A549 (cell line): ENCODE measurements around the gene ARHGEF16.

ENCODE experiments used
- MYC ChIP-seq: IDR thresholded peaks from 2 replicates; pipeline ENCODE4 v1.6.1; 2012; ENCODE audit warnings: mild to moderate bottlenecking, inconsistent platforms, low read length, improper control_type of control experiment, borderline replicate concordance
- TF ChIP-seq, protein P1 (sequence below): fragments of 200-600 bp; sonication (generic); IDR thresholded peaks from 2 replicates; pipeline ENCODE4 v1.6.1; 2016; ENCODE audit warnings: antibody characterized with exemption, mild to moderate bottlenecking, moderate library complexity
- TF ChIP-seq, protein P2 (sequence below): fragments of >200 bp; sonication (Bioruptor Twin); formaldehyde crosslinking; IDR thresholded peaks from 3 replicates; pipeline ENCODE4 v1.5.1; 2016

DNA sequence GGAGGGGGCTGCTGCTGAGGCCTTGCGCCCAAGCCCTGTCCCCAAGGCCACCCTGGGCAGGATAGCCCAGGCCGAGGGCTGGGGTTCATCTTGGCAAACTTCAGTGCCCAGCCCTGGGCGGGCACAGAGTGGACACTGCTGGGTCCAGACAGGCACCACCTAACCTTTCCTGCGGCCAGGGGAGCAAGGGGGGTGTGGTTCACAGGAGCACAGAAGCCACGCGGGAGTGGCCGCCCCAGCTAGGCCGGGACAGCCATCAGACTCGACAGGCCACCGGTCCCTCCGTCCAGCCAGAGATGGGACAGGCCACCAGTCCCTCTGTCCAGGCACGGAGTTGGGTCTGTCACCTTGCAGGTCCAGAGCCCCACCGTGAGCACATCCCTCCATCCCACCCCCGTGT lies 28.9 kb downstream of the ARHGEF16 start:
- TF ChIP-seq MYC, result no peak
- TF ChIP-seq, protein P1, sequence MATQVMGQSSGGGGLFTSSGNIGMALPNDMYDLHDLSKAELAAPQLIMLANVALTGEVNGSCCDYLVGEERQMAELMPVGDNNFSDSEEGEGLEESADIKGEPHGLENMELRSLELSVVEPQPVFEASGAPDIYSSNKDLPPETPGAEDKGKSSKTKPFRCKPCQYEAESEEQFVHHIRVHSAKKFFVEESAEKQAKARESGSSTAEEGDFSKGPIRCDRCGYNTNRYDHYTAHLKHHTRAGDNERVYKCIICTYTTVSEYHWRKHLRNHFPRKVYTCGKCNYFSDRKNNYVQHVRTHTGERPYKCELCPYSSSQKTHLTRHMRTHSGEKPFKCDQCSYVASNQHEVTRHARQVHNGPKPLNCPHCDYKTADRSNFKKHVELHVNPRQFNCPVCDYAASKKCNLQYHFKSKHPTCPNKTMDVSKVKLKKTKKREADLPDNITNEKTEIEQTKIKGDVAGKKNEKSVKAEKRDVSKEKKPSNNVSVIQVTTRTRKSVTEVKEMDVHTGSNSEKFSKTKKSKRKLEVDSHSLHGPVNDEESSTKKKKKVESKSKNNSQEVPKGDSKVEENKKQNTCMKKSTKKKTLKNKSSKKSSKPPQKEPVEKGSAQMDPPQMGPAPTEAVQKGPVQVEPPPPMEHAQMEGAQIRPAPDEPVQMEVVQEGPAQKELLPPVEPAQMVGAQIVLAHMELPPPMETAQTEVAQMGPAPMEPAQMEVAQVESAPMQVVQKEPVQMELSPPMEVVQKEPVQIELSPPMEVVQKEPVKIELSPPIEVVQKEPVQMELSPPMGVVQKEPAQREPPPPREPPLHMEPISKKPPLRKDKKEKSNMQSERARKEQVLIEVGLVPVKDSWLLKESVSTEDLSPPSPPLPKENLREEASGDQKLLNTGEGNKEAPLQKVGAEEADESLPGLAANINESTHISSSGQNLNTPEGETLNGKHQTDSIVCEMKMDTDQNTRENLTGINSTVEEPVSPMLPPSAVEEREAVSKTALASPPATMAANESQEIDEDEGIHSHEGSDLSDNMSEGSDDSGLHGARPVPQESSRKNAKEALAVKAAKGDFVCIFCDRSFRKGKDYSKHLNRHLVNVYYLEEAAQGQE, result no peak
- TF ChIP-seq, protein P2, sequence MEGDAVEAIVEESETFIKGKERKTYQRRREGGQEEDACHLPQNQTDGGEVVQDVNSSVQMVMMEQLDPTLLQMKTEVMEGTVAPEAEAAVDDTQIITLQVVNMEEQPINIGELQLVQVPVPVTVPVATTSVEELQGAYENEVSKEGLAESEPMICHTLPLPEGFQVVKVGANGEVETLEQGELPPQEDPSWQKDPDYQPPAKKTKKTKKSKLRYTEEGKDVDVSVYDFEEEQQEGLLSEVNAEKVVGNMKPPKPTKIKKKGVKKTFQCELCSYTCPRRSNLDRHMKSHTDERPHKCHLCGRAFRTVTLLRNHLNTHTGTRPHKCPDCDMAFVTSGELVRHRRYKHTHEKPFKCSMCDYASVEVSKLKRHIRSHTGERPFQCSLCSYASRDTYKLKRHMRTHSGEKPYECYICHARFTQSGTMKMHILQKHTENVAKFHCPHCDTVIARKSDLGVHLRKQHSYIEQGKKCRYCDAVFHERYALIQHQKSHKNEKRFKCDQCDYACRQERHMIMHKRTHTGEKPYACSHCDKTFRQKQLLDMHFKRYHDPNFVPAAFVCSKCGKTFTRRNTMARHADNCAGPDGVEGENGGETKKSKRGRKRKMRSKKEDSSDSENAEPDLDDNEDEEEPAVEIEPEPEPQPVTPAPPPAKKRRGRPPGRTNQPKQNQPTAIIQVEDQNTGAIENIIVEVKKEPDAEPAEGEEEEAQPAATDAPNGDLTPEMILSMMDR, result no peak
